GM18519 (cell line): ENCODE data around the gene VSNL1.
"Not testable (repeated sequence)": the region's sequence is repeated elsewhere in the genome, so short reads cannot be mapped to it uniquely, and the experiment has no call there.

Source experiments
- ATAC-seq: cut with Tn5 transposase; IDR thresholded peaks from one replicate; pipeline ENCODE4 v1.9.1; 2021; ENCODE audit warnings: mild to moderate bottlenecking, moderate library complexity; ENCODE audit not compliant: unreplicated experiment, low FRiP score

Gene VSNL1

DNA sequence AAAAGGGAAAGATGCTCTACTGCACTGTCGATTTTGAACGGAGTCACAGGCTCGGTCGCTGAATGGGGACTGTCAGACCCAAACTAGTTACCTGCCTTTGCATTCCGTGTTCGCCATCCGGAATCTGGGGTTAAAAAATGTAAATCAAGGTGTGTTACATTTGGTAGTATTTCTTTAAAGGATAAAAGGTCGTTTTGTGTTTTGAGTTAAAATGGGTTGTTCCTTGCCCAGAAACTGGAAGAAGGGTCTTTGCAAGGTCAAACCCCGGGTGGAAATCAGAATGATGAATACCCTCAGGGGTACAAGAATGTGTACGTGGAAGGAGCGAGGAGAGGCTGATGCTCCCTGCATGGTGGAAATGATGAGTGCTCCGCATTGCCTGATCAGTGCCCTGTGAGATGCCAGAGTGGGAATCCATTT lies 1.0 kb downstream of the VSNL1 start:
- ATAC-seq, result no peak

DNA sequence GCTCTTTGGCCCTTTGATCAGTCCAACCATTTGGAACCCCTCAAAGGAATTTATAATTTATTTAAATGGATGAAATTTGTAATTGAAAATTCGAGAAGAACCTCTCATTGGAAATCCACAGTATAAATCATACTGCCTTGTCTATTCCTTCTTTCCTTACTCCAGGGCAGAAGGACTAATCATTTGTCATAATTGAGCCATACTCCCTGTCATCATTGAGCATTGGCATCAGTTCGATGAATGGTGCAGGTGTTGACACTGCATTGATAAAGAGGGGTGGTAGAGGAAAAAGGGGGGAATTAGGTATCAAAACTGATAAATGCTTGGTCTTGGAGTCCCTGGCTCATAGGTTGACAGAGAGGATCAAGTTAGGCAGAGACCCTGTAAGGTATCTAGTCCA lies 2.0 kb downstream of the VSNL1 start:
- ATAC-seq, result no peak

DNA sequence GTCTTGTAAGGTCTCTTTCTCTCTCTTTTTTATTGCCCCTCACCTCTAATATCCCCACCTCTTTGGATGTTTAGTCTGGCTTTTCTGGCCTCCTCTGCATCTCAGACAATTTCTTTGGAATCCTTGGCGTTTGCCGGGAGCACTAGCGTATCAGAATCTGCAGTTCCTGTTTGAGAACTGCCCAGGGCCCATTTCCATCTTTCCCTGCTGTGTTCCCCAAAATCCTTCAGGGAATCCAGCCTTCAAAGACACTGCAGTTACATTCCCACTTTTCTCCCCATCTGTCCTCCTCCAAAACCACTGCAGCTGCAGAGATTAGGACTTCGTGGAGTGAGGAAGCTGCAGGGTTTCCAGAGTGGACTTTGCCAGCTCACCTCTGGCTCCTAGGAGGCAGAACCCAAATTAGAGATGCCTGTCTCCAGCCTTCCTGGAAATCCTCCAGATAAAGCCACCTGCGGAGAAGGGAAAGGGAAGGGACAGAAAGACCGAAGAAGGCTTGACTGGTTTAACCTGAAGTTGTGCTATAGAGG lies 2.7 kb downstream of the VSNL1 start:
- ATAC-seq, result no peak

DNA sequence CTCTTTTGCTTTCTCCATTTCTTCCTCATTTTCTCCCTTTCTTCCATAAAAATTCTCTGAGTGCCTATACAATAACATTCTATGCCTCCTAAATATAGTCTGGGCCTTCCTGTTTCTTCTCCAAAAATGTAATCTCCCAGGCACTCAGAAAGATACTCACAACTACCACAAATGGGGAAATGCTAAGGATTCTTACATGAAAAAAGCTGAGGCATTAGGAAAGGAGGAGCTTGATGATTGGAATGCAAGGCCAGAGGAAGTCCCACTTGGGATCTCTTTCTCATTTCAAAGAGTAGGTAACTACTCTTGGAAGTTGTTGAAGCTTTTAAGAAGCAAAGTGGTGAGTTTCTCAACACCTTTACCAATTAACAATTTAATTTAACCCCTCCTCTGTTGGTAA lies 3.4 kb downstream of the VSNL1 start:
- ATAC-seq, result no peak

DNA sequence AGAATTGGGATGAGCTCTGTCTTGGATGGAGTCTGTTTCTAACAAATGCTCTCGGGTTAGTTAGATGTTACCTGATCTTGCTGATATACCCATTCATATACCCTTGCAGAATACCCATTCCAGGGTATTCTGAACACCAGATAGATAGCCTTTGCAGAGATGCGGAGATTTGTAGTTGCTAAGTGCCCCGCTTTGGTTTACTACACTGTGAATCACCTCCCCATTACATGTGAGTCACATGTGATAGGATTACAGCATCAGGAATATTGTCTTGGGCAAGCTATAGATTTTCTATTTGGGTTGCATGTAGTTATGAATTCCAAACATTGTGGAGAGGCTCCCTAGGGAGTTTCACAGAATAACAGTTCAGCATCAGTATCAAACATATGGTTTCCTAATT lies 3.8 kb downstream of the VSNL1 start:
- no peak for ATAC-seq

DNA sequence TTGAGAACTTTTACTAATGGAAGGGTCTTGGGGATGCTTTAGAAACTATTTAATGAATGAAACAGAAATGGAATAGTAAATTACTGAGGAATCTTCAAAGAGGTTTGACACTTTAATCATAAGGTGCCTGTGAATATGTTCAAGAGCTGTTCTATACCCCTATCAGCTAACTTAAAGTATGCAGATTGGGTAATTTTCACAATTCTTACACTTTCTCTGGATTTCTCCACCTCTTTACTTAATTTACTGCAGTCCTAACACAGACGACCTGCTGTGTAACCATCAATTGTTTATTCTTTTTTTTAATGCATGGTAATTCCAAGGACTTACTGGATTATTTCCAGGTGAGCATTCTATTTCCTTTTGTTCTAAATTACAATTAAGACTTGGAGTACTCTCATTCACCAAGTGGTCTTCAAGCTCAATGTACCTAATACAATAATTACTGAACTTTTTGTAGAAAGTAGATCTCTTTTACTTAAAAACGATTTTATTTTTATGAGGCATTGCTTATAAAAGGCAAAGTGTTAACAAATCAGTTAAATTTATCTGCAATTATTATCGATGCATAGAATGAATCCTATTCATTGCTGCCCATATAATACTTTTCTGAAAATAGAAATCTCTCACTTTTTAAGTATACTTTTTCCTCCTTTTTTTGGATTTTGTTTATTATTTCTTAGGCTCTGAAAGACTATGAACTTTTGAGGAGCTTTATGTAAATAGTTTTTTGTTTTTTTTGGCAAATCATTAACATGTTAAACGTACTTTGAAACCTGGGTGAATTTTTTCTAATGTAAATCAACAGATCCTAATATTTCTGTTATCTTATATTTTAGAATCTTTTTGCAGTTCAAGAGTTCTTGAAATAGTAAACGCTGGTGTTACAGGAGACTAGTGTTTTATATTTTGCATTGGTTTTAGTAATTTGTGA lies 5.5 kb downstream of the VSNL1 start:
- no peak for ATAC-seq

- ATAC-seq, result no peak
These were observed 6.7 kb downstream of the VSNL1 start for GRCh38 chr2:17547237-17547636.

DNA sequence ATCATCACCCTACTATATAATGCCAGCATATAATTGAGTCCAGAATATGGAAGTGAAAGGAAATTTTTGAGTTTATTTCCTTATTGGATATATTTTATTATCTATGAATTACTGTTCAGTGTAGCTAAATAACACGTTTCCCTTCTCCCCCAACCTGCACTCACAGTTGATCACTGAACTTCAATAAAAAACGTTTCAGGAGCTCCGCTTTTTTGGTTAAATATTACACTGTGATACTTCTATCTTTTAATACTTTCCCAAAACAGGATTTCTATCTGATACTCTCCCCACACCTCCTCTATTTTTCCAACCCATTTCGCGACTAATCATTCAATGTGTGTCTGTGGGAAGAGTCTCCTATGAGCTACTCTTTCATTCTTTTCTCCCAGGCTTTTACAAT lies 7.2 kb downstream of the VSNL1 start:
- ATAC-seq, result no peak

GRCh38 chr2:17550907-17551306 lies 10.4 kb downstream of the VSNL1 start:
- ATAC-seq, result no peak

DNA sequence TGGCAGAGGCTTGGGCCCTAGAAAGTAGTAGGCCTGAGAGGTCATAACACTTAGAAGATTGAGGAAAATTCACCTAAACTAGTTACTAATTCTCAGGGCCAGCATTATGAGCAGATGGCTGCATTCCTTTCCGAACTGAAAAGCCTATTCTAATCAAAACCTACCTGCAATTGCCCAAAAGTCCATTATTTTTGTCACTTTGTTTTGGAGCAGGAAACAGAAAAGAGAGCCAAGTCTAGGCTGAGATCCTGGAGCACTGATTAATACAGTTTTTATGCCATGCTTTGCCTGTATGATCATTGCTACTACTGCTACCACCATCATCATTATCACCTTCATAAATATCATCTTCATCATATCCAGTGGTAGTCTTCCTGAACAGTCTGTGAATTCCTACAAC lies 14.7 kb downstream of the VSNL1 start:
- ATAC-seq, result no peak

DNA sequence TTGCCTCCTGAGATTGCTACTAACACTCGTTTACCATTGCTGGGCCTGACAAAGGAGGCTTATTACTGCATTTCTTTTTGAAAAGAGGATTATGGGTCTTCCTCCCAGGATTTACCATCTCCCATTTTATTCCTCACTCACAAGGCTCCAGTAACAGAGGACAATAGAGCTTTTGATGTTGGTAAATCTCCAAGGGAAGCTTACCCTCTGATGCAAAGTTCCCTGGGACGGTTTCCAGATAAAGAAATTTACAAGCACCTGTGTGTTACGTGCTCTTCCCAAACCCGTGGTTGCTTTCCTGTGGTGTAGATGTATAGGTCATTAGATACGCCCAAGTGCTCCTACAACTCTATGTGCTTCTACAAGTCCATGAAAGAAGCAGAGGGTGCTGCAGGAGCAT lies 17.1 kb downstream of the VSNL1 start:
- no peak for ATAC-seq

GRCh38 chr2:17558053-17558452 lies 17.6 kb downstream of the VSNL1 start:
- no peak for ATAC-seq

DNA sequence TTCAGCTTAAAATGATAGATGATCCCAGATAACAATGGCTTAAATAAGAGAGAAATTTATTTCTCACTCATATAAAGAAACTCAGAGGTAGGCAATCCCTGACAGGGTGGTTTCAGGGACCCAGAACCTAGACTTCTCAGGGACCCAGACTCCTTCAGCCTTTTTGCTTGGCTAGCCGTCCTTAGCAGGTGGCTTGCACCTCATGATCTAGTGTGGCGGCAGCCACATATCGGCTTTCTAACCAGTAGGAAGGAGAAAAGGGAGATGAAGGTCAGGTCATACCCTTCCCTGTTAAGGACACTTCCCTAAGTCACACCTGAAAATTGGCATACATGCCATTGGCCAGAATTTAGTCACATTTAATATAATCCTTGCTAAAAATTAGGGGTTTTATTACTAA lies 18.4 kb downstream of the VSNL1 start:
- ATAC-seq, result no peak

DNA sequence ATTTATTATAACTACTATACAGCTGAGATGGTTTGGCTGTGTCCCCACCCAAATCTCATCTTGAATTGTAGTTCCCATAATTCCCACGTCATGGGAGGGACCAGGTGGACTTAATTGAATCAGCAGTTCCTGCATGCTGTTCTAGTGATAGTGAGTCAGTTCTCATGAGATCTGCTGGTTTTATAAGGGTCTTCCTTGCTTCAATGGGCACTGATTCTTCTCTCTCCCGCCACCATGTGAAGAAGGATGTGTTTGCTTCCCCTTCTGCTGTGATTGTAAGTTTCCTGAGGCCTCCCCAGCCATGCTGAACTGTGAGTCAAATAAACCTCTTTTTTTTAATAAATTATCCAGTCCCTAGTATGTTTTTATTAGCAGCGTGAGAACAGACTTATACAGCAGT lies 25.2 kb downstream of the VSNL1 start:
- not testable (repeated sequence) for ATAC-seq

DNA sequence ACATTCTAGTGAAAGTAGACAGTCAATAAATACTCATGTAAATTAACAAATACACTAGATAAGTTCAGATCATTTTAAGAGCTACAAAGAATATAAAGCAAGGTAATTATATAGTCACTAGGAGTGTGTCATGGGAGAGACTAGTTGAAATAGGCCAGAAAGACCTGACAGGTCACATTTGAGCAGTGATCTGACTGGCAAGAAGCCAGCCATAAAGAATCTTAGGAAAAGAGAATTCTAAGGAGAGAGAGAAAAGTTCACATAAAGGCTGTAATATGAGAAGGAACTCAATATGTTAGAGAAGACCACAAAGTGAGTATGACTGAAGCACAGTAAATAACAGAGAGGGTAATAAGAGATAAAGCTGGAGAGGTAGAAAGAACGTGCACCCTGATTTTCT lies 31.2 kb downstream of the VSNL1 start:
- no peak for ATAC-seq

- ATAC-seq, result no peak
These were observed 32.7 kb downstream of the VSNL1 start for GRCh38 chr2:17573085-17573803.

DNA sequence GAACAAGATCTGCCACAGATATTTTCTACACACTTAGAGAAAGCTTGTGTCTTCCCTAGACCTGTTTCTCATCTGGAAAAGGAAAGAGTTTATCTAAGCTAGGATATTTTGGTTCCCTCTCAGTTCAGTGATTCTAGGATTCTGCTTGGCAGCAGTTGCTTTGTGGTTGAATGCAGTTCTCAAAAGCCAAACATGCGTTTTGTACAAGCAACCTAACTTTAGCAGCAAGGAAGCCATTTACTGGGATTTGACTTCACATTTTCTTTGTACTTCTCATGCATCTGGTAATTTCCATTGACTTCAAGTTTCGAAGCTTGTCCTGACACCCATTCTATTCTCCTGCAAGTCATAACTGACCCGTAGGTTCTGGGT lies 33.3 kb downstream of the VSNL1 start:
- no peak for ATAC-seq

DNA sequence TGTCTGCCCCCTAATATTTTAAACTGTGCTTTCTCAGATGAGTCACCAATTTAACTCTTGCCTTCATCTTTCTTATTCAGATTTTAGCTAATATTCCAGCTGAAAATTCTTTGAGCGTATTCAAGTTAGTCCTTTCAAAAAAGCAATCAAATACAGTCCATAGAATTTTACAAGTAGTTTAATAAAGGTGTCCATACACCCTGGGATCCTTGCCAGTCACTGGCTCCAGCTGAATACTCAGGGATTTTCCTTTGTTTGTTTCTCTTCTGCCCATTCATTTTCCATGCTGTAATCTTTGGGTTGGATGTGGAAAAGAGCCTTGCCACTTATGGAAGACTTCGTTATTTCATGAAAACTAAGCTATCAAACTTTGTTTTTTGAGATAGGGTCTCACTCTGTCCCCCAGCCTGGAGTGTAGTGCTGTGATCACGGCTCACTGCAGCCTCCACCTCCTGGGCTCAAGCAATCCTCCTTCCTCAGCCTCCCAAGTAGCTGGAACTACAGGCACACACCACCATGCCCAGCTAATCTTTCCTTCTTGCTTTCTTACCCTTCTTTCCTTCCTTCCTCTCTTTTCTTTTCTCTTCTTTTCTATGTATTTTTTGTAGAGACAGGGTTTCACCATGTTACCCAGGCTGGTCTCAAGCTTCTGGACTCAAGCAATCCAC lies 34.0 kb downstream of the VSNL1 start:
- no peak for ATAC-seq

- no peak for ATAC-seq
These were observed 36.3 kb downstream of the VSNL1 start for GRCh38 chr2:17576802-17577201.

DNA sequence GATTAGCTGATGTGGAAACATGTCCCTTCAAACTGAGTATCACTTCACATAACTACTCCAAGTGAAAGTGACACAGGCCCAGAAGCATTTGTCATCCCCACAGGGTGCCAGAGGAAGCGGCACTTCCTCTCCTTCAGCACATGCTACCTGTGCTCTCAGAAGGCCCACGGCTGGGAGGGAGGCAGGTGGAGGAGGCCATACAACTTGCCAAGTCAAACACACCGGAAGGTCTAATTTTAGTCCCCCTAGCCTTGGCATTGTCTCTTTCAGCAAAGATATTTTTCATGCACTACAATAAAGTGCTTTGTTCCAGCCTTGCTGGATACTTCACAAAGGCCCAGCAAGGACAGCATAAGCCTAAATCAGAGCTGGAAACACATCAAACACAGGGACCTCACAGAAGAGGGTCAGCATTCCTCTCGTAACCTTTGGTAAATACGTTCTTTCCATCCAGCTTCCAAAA lies 38.0 kb downstream of the VSNL1 start:
- peak; percentile 77 for ATAC-seq
